HG03039 (cell line): Measurements from ENCODE around the gene BTBD9.
"Not testable (repeated sequence)": the region's sequence is repeated elsewhere in the genome, so short reads cannot be mapped to it uniquely, and the experiment has no call there.

ENCODE experiments used
- ATAC-seq: cut with Tn5 transposase; IDR thresholded peaks from one replicate; pipeline ENCODE4 v1.9.1; 2021; ENCODE audit warnings: mild to moderate bottlenecking, moderate library complexity; ENCODE audit not compliant: unreplicated experiment

BTBD9 gene

DNA sequence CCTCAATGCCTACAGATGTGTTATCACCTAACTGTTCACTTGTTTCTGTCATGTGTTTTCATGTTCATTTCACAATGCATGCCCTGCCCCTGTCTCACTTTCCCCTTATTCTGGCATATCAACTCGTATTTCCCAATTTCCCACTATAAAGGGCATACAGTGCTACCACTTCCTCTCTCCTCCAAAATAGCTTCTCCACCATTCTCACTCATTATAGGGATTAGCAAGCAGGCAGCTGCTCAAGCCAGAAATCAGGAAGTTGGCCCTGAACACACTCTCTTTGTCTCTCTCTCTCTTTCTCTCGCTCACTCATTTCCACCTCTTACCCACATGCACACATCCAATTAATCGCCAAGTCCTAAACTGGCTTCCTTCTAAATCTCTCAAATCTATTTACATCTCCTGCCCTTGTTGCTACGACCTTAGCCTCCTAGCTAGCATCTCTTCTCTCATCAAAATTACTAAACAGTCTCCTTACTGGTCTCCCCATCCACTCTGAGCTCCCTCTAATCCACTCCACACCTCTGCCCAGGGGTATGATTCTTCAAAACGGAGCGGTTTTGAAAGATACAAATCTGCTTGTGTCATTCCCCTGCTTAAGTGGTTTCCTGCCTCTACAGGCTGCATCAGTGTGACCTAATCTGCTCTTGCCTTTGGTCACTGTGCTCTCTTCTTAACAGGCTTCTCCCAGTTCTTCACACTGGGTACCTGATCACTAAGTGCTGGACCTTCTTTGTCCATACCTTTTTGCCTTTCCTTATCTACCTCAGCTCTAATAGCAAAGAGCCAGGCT lies 196.2 kb downstream of the BTBD9 start:
- ATAC-seq = no peak

- ATAC-seq = no peak
These were observed 201.6 kb downstream of the BTBD9 start for GRCh38 chr6:38438097-38438496.

DNA sequence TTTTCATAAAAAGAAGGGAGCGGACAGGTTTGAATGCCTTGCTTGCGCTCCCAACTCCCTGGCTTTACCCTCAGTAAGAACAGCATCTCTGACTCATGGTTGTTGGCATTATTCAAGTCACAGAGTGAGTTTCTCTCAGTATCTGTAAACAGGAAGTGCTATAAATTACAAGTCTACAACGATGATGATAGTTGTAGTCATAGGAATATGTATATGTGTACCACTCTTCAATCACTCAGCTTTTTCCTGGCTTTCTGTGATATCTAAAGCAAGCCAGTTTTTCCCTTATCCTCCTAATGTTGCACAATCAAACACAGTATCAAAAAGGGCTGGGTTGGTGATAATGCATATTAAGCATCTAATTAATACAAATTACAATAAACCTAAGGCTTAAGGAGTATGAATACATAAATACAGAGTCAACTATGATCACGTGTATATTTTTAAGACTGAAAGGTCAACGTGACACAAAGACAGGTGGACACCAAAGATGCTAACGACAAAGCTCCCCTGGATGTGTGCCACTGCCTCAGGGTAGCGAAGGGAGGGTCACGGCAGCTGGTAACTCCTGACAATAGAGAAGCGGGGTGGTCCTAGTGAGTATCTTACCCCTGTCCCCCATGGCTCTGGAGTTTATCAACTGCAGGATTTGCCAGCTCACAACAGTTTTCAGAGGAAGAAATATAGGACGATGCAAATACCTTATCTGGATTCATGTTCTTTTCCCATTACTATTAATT lies 202.8 kb downstream of the BTBD9 start:
- no peak for ATAC-seq

DNA sequence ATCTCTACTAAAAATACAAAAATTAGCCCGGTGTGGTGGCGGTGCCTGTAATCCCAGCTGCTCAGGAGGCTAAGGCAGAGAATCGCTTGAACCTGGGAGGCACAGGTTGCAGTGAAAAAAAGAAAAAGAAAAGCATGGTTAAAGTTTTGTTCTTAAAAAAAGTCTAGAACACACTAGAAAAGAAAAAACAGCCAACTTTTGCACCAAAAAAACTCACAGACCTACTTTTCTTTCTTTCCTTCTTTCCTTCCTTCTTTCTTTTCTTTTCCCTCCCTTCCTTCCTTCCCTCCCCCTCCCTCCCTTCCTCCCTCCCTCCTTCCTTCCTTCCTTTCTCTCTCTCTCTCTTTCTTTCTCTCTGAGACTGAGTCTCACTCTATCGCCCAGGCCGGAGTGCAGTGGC lies 204.4 kb downstream of the BTBD9 start:
- ATAC-seq = no peak

- ATAC-seq = no peak
These were observed 205.7 kb downstream of the BTBD9 start for GRCh38 chr6:38434051-38434450.

GRCh38 chr6:38432479-38432878 lies 207.2 kb downstream of the BTBD9 start:
- no peak for ATAC-seq

DNA sequence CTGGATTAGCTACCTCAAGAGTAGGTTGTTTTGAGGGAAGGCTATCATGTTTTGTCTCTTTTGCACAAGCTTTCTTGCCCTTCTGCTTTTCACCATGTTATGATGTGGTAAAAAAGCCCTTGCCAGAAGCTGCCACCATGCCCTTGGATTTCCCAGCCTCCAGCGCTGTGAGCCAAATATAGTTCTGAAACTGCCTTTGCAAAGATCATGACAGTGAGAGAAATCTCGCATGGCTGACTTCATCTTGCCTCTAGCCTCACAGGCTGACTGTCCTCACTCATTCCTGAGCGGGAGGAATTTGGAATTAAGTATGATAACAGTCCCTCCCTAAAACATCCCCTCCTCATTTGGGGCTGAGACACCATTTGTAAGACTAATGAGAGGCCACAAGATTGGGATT lies 207.7 kb downstream of the BTBD9 start:
- ATAC-seq = no peak

- ATAC-seq = no peak
These were observed 210.2 kb downstream of the BTBD9 start for GRCh38 chr6:38429546-38429945.

DNA sequence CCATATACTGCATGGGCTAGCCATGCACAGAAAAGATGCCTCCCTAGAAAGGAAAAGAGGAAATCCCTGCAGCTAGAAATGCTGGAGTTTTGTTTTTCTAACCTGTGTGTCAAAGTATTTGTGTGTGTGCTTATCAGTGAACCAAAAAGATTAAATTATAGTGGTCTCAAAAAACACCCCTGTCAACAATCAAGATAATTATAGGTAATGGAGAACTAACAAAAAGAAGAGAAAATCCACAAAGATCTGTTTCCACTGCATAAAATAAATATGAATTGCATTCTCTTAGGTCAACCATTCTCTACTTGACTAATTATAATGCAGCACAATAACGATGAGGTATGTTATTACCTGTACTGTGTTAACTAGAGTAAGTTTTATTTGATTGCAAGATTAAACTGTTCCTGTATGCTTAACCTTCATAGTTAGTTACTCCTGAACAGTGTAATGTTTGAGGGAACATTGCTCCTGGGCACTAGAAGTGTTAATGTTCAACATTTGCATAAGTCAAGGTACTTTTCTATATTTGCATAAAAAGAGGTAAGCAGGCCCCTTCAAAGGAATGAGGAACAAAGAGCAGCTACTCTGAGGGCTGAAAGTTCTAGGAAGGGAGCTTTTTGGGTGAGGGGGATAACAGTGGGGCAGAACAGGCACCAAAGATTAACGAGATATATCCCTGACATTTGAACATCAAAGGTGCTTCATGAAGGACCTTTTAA lies 212.1 kb downstream of the BTBD9 start:
- no peak for ATAC-seq

DNA sequence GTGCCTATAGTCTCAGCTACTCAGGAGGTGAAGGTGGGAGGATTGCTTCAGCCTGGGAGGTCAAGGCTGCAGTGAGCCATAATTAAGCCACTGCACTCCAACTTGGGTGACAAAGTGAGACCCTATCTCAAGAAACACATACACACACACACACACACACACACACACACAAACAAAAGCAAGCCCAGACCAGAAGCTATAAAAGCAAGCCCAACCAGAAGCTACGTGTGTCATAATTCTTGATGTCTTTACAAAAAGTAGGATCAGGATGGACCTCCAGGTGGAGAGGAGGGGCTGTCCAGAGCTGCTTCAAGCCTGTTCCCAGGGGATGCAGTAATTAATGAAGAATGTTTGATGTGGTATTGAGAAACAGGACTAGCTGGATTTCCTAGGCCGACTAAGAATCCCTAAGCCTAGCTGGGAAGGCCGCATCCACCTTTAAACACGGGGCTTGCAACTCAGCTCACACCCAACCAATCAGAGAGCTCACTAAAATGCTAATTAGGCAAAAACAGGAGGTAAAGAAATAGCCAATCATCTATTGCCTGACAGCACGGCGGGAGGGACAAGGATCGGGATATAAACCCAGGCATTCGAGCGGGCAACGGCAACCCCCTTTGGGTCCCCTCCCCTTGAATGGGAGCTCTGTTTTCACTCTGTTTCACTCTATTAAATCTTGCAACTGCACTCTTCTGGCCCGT lies 213.8 kb downstream of the BTBD9 start:
- not testable (repeated sequence) for ATAC-seq

DNA sequence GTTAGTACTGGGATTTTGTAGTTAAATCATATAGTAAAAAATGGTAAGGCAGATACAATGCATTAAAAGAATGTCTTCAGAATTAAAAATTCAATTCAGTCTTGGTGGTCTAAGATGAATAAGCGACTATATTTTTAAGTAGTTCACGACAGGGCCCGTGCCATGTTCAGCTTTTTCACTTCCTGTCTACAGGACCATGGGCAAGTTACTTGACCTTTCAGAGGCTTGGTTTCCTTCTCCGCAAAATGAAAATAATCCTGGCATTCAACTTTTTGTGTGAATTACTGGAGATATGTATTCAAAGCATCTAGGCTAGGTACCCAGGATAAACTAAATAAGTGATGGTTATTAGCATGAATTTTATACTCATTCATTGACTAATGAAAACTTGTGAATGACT lies 216.0 kb downstream of the BTBD9 start:
- ATAC-seq = no peak

DNA sequence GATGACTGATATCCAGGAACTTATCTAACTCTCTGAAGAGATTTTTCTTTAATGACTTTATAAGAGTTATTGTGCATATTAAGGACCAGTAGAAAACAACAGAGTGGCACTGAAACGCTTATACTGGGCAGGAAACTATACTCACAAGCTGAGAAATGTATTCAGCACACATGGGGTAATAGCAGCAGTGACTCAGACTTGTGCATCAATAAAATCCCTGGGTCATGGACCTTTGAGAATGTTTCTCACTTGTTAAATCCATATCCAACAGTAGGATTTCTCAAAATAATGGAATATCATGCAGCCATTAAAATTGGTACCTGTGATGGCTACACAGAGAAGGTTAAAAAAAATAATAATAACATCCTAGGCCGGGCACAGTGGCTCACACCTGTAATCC lies 219.5 kb downstream of the BTBD9 start:
- ATAC-seq = no peak

DNA sequence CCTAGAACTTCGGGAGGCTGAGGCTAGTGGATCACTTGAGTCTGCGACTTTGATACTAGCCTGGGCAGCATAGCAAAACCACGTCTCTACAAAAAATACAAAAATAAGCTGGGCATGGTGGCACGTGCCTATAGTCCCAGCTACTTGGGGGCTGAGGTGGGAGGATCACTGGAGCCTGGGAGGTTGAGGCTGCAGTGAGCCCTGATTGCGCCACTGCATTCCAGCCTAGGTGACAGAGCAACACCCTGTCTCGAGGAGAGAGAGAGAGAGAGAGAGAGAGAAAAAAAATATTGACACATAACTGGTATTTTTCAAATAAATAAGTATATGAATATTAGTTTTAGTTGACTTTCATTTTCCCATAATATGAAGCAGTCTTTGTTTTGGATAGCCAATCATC lies 222.2 kb downstream of the BTBD9 start:
- no peak for ATAC-seq

- no peak for ATAC-seq
These were observed 224.3 kb downstream of the BTBD9 start for GRCh38 chr6:38415231-38416005.

DNA sequence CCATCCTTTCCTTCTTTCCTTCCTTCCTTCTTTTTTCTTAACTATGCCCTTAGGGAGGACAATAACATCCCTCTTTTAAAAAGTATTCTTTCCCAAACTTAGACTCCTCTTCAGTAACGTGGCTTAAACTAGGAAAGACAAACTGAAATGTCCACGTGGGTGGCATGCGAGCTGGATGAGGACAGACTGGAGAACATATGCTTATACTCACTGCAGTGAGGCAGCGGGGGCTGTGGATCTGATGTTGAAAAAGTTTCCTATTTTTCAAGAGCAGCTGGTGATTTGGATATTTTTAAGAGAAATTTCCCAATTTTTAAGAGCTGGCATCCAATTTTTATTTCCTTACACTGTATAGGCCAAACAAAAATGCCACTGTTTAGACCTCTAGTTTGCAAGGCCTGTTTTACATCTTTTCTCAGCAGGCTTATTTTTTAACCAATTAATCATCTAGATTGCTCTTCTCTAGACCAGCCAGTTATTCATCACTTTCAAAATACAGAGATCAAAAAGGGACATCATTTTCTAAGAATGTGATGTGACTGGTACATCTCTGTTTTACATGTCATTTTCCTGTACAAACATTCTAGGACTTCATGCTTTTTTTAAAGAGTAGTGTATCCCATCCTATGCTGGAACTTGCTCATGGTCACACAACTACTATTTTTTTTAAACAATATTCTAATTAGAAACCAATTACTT lies 226.5 kb downstream of the BTBD9 start:
- ATAC-seq = no peak

- no peak for ATAC-seq
These were observed 232.5 kb downstream of the BTBD9 start for GRCh38 chr6:38407192-38407591.

DNA sequence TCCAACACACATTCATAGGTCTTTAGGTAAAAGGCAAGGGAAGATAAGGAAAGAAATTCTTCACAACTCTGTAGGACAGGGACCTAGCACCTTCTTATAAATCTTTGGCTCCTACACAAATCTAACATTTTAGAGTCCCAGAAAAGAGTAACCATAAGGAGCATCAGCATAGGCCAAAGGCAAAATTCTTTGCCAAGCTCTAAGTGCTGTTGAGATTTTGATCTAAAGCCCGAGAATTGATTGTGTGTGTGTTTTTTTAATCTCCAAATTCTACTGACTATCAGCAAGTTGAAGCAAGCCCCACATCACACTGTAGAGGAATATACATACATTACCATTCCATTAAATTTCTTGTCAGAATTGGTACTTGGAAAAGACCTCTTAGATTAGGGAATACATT lies 233.6 kb downstream of the BTBD9 start:
- ATAC-seq = no peak

DNA sequence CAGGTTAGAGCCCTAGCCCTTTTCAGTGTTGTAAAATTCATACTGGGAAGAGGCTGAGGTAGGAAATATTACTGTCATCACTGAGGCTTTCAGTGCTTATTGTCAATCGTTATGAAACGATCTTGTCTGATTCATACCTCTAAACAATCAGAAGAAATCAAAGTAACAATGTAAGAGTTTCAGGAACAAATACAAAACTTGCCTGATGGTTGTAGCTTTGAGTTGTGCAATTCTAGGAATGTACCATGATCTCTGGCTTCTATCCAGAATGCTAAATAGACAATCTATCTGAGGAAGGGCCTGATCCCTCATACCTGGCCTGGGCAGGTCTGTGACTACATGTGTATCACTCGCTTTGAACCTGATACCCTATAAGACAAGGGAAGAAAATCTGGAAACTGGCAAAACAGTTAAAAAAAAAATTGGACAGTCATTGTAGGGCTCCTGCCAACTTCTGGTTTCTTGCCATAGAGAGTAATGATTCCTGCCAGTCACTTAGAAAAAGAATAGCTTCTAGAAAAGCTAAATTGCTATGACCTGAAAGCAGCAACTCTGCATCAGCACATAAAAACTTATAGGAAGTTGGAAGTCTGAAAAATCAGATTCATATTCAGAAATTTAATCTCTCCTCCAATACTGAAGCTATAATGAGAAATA lies 234.7 kb downstream of the BTBD9 start:
- ATAC-seq = no peak

GRCh38 chr6:38404355-38404754 lies 235.4 kb downstream of the BTBD9 start:
- ATAC-seq = no peak
